ENCODE measurements around the gene TMCO4.

DNA sequence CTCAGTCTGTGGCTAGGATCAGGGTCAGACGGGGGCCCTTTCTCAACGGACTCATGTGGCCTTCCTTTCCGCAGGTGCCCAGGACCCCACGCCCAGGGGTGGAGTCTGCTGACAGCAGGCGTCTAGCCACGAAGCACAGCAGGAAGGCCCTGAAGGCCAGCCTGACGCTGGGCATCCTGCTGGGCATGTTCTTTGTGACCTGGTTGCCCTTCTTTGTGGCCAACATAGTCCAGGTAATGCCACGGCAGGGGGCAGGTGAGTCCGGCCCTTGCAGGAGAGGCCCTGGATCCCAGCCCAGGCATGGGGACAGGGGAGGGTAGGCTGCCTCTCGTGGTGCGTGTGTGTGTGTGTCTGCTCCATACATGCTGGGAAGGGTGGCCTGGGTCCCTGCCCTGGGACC, 121.2 kb downstream of the TMCO4 start:
- TF ChIP-seq, protein P1, sequence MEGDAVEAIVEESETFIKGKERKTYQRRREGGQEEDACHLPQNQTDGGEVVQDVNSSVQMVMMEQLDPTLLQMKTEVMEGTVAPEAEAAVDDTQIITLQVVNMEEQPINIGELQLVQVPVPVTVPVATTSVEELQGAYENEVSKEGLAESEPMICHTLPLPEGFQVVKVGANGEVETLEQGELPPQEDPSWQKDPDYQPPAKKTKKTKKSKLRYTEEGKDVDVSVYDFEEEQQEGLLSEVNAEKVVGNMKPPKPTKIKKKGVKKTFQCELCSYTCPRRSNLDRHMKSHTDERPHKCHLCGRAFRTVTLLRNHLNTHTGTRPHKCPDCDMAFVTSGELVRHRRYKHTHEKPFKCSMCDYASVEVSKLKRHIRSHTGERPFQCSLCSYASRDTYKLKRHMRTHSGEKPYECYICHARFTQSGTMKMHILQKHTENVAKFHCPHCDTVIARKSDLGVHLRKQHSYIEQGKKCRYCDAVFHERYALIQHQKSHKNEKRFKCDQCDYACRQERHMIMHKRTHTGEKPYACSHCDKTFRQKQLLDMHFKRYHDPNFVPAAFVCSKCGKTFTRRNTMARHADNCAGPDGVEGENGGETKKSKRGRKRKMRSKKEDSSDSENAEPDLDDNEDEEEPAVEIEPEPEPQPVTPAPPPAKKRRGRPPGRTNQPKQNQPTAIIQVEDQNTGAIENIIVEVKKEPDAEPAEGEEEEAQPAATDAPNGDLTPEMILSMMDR (IDR thresholded peaks at IDR 0.05): no peak
- no peak for TF ChIP-seq POLR2A (IDR thresholded peaks at IDR 0.05)
